NCI-H774 (cell line): ENCODE data around the gene ZNF669.

ENCODE experiments used
- DNase-seq: peaks from one replicate; lab custom pipeline; 2025; lab: John Stamatoyannopoulos, UW

ZNF669 gene

GRCh38 chr1:247060771-247061170, 43.4 kb downstream of the ZNF669 start:
- DNase-seq, result no peak

- no peak for DNase-seq
Measured at GRCh38 chr1:247056071-247056470, 48.1 kb downstream of the ZNF669 start.

DNA sequence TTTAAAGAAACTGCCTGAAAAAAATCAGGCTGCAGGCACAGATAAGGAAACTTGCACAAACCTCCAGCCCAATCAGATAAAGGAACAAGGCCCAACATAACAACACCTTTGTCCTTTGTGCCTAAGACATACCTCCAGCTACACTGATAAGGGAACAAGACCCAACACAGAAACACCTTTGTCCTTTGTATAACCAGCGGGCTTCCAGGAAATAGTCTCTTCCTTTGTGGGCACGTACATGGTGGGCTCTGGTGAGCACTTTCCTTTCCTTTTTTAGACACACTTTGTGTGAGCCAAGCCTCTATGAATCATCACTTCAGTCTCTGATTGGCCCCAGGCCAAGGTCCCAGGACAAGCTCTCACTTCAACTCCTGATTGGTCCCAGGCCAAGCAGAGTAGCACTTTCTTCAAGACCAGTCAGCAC, 49.2 kb downstream of the ZNF669 start:
- DNase-seq, result no peak
